ENCODE data around the gene MARCO. TPM values are rescaled to one million over a fixed set of nuclear protein-coding genes. Genes with fewer than 3 reads are reported as not detected.

MARCO gene
- total and polyA plus RNA-seq, 8 donors = 0.45 to 16.3 (median 2.0) TPM; not detected in 1

GRCh38 chr2:118903551-118904479 lies 38.2 kb upstream of the MARCO start:
- no peak for DNase-seq
- no peak overlapping the region for H3K27ac ChIP-seq
- H3K36me3 ChIP-seq = no peaks in the 10 kb centered on the region
- no peaks in the 10 kb centered on the region for H3K4me1 ChIP-seq
- peaks cover 0 to 11% (median 0%) of the 10 kb centered on the region in 3 donors for H3K27me3 ChIP-seq
- intact Hi-C loops (cut with DNase I; ENCODE audit: low total_unique reads) = no loop called here
- no peak overlapping the region for H3K4me3 ChIP-seq
- 54 to 63% (median 59%) methylated on average over 11 of the region's 11 CpGs for WGBS, 5 donors
- peaks cover 0 to 7% (median 0%) of the 10 kb centered on the region in 4 donors for H3K9me3 ChIP-seq
- no peak for TF ChIP-seq EP300 (IDR thresholded peaks at IDR 0.05)
- TF ChIP-seq POLR2AphosphoS5 (IDR thresholded peaks at IDR 0.05) = no peak
- TF ChIP-seq CTCF (IDR thresholded peaks at IDR 0.05) = no peak
- no peak for TF ChIP-seq POLR2A (IDR thresholded peaks at IDR 0.05)

DNA sequence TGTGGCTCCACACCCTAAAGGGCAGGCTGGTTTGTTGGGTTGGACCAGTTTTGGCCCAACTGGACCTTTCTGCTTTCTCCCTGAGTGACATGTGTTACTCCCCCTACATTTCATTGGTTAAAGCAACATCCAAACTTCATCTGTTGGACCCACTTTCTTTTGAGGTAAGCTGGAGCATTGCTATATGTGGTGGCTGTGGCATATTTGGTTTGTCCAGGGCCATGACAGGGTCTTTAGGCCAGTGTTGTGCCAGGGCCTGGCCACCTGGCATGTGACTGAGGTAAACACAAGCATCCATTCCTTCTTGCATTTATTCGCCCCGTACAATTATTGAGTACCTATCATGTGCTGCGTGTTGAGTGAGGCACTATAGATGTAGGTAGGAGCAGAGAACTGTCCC lies 36.8 kb upstream of the MARCO start:
- H3K4me1 ChIP-seq = no peaks in the 10 kb centered on the region
- WGBS, 5 donors = 90 to 97% (median 92%) methylated on average over 3 of the region's 3 CpGs
- H3K9me3 ChIP-seq = peaks cover 0 to 7% (median 0%) of the 10 kb centered on the region in 4 donors
- TF ChIP-seq POLR2A (IDR thresholded peaks at IDR 0.05) (no peak), EP300 (IDR thresholded peaks at IDR 0.05) (no peak), CTCF (IDR thresholded peaks at IDR 0.05) (no peak)
- no peak overlapping the region for H3K27ac ChIP-seq
- H3K4me3 ChIP-seq = no peak overlapping the region
- no peaks in the 10 kb centered on the region for H3K36me3 ChIP-seq
- H3K27me3 ChIP-seq = peaks cover 0 to 11% (median 0%) of the 10 kb centered on the region in 3 donors
- intact Hi-C loops (cut with DNase I; ENCODE audit: low total_unique reads) = no loop called here
- no peak for DNase-seq

DNA sequence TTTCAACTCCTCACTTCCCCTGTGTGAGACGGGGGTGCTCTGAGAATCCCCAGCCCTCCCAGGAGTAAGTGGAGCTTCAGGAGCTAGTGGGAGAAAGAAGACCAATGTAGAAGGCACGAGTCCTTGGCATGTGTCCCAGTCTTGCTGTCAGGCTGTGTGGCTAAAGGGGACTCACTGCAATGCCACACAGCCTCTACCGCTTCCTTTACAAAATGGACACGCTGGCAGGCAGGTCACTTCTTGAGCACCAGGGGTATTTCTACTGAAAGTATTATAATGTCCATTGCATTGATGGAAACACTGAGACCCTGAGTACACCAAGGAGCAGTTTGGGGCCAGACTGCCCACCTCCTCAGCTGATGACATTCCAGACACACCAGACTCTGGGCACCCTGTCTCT lies 35.8 kb upstream of the MARCO start:
- Histone ChIP-seq H3K4me3 (no peak overlapping the region), H3K4me1 (no peaks in the 10 kb centered on the region), H3K27ac (no peak overlapping the region), H3K9me3 (peaks cover 0 to 7% (median 2%) of the 10 kb centered on the region in 4 donors), H3K27me3 (peaks cover 0 to 11% (median 0%) of the 10 kb centered on the region in 3 donors), H3K36me3 (no peaks in the 10 kb centered on the region)
- TF ChIP-seq POLR2A (IDR thresholded peaks at IDR 0.05) (no peak), CTCF (IDR thresholded peaks at IDR 0.05) (no peak), POLR2AphosphoS5 (IDR thresholded peaks at IDR 0.05) (no peak), EP300 (IDR thresholded peaks at IDR 0.05) (no peak)
- 80 to 84% (median 83%) methylated on average over 4 of the region's 4 CpGs for WGBS, 5 donors
- no peak for DNase-seq
- intact Hi-C loops (cut with DNase I; ENCODE audit: low total_unique reads) = no loop called here

GRCh38 chr2:118907759-118908158 lies 34.2 kb upstream of the MARCO start:
- no peak overlapping the region for H3K27ac ChIP-seq
- H3K4me3 ChIP-seq = no peak overlapping the region
- H3K27me3 ChIP-seq = peaks cover 0 to 10% (median 0%) of the 10 kb centered on the region in 3 donors
- H3K4me1 ChIP-seq = no peaks in the 10 kb centered on the region
- no peak for DNase-seq
- peaks cover 0 to 7% (median 2%) of the 10 kb centered on the region in 4 donors for H3K9me3 ChIP-seq
- intact Hi-C loops (cut with DNase I; ENCODE audit: low total_unique reads) = no loop called here
- WGBS, 5 donors = 13 to 28% (median 18%) methylated on average over 5 of the region's 5 CpGs
- no peak for TF ChIP-seq EP300 (IDR thresholded peaks at IDR 0.05)
- no peak for TF ChIP-seq CTCF (IDR thresholded peaks at IDR 0.05)
- TF ChIP-seq POLR2AphosphoS5 (IDR thresholded peaks at IDR 0.05) = no peak
- TF ChIP-seq POLR2A (IDR thresholded peaks at IDR 0.05) = no peak
- H3K36me3 ChIP-seq = no peaks in the 10 kb centered on the region

Data from stomach (tissue), 9 donors.